T-helper 1 cell treated with Interleukin-12 subunit alpha and Interleukin-12 subunit beta and Interleukin-4 antibody, amounts not matched to agents 30 μg/mL and 1 μg/mL, for 36 hours (primary cell): ENCODE data around the gene SLC4A8.

Experiments used
- H3K27ac Mint-ChIP-seq: one replicate; pipeline ENCODE4 v1.8.0; 2021; ENCODE audit warnings: mild to moderate bottlenecking, mixed read lengths
- H3K27me3 Mint-ChIP-seq: one replicate; pipeline ENCODE4 v1.8.0; 2021; ENCODE audit warnings: low read depth, mixed read lengths
- H3K36me3 Mint-ChIP-seq: one replicate; pipeline ENCODE4 v1.8.0; 2021; ENCODE audit warnings: low read depth, mixed read lengths
- H3K4me1 Mint-ChIP-seq: one replicate; pipeline ENCODE4 v1.8.0; 2021; ENCODE audit warnings: low read depth, mixed read lengths
- H3K4me3 Mint-ChIP-seq: one replicate; pipeline ENCODE4 v1.8.0; 2021; ENCODE audit warnings: mild to moderate bottlenecking, moderate library complexity, mixed read lengths
- H3K9me3 Mint-ChIP-seq: one replicate; pipeline ENCODE4 v1.8.0; 2021; ENCODE audit warnings: mixed read lengths

SLC4A8 gene

DNA sequence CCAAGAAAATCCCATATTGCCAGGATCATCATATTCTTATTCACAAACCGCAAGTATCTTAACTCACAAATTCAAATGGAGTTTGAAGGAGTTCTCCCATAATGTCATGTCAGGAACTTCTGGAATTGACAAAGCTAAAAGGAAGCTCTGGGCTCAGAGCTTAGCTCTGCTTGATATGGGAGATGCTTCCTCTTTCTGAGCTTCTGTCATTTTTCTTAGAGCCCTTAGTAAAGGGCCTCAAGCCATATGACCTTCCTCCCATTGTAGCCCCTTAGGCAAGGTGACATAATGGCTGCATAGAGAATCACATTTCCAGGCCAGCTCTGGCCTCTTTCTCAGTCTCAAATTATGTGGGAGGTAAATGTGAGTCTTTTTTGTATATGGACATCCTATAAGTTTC lies 40.9 kb downstream of the SLC4A8 start:
- H3K36me3 Mint-ChIP-seq, result peaks cover 5% of the 10 kb centered on the region
- H3K9me3 Mint-ChIP-seq, result no peaks in the 10 kb centered on the region
- H3K27me3 Mint-ChIP-seq, result no peaks in the 10 kb centered on the region
- H3K27ac Mint-ChIP-seq, result no peak overlapping the region
- no peaks in the 10 kb centered on the region for H3K4me1 Mint-ChIP-seq
- no peak overlapping the region for H3K4me3 Mint-ChIP-seq

DNA sequence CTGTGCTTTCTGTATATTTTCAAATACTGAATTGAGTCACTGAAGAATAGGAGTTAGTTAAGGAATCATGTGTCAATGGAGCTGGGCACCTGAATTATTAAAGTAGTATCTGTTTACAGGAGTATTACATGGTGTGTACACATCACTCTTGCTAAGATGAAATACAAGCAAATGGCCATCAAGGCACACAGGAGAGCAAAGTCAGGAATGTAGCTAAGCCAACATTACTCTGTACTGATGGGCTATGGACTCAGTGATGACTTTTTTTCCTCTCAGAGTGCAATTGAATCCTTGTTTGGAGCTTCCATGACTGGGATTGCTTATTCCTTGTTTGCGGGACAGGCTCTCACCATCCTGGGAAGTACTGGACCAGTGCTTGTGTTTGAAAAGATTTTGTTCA lies 45.5 kb downstream of the SLC4A8 start:
- no peak overlapping the region for H3K27ac Mint-ChIP-seq
- H3K27me3 Mint-ChIP-seq, result no peaks in the 10 kb centered on the region
- no peak overlapping the region for H3K4me3 Mint-ChIP-seq
- H3K9me3 Mint-ChIP-seq, result no peaks in the 10 kb centered on the region
- H3K36me3 Mint-ChIP-seq, result peaks cover 10% of the 10 kb centered on the region
- no peaks in the 10 kb centered on the region for H3K4me1 Mint-ChIP-seq

GRCh38 chr12:51471111-51471864 lies 46.7 kb downstream of the SLC4A8 start:
- no peaks in the 10 kb centered on the region for H3K27me3 Mint-ChIP-seq
- no peak overlapping the region for H3K27ac Mint-ChIP-seq
- no peaks in the 10 kb centered on the region for H3K4me1 Mint-ChIP-seq
- H3K36me3 Mint-ChIP-seq, result peaks cover 10% of the 10 kb centered on the region
- no peaks in the 10 kb centered on the region for H3K9me3 Mint-ChIP-seq
- H3K4me3 Mint-ChIP-seq, result no peak overlapping the region

DNA sequence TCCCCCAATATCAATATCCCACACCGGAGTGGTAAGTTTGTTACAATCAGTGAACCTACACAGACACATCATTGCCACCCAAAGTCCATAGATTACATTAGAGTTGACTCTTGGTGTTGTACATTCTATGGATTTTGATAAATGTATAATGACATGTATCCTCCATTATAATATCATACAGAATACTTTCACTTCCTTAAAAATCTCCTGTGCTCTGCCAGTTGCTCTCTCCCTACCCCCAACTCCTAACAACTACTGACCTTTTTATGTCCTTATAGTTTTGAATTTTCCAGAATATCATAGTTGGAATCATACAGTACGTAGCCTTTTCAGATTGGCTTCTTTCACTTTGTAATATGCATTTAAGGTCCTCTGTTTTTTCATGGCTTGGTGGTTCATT lies 48.4 kb downstream of the SLC4A8 start:
- H3K36me3 Mint-ChIP-seq, result peaks cover 10% of the 10 kb centered on the region

DNA sequence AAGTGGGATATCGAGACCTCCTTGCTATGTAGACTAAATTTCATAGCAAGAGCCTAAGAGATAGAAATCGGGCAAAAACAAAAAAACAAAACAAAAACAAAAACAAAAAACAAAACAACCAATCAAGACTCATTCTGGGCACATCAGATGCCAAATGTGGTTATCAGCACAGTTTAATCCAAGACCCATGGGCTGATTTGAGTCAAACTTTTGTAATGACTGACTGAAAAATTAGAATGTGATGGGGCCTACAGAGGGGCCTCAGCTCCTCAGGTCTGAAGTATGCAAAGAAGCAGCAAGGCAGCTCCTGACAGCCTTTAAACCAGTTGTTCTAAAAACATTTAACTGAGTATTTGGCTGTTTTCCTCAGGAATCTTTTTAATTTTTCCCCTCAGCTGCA lies 49.3 kb downstream of the SLC4A8 start:
- Mint-ChIP-seq H3K4me1 (no peaks in the 10 kb centered on the region), H3K27ac (no peak overlapping the region), H3K9me3 (no peaks in the 10 kb centered on the region), H3K27me3 (no peaks in the 10 kb centered on the region), H3K36me3 (peaks cover 10% of the 10 kb centered on the region), H3K4me3 (no peak overlapping the region)

More for the DNA sequence above, 48.4 kb downstream of the SLC4A8 start:
- H3K9me3 Mint-ChIP-seq, result no peaks in the 10 kb centered on the region
- H3K27ac Mint-ChIP-seq, result no peak overlapping the region
- H3K4me1 Mint-ChIP-seq, result no peaks in the 10 kb centered on the region
- H3K4me3 Mint-ChIP-seq, result no peak overlapping the region
- H3K27me3 Mint-ChIP-seq, result no peaks in the 10 kb centered on the region

DNA sequence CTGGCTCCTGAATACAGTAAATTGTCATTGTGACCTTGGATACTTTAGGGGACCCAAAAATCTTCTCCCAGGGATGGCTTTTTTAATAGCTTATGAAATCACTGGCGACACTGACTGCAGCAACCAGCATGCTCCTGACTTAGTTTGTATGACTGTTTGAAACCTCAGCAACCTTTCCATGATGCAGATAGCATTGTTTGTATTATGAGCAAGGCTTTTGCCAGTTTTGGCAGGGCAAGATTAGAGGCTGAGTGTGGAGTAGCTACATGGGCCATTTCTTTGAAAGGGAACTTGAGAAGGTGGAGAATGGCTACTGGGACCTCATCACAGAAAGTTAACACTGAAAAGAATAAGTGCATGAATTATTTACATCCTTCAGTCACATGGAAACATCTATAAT lies 50.9 kb downstream of the SLC4A8 start:
- Mint-ChIP-seq H3K27ac (no peak overlapping the region), H3K9me3 (no peaks in the 10 kb centered on the region), H3K27me3 (no peaks in the 10 kb centered on the region), H3K36me3 (peaks cover 10% of the 10 kb centered on the region), H3K4me1 (peaks cover 1% of the 10 kb centered on the region), H3K4me3 (no peak overlapping the region)

DNA sequence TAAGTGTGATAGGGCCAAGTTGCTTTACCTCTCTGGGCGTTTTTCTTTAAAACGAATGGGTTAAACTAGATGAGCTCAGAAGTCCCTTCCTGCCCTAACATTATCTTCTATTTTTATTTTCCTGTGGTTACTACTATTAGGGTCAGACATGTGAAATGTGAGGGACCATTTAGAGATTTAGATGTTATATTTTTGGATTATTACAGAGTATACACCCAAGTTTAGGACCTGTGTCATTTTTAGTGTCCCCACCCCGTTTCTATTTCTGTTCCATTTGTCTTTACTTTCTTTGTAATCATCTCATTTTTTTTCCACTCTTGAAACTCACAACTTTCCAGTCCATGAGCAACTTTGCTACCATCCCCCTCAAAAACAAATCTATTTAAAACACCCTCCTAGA lies 56.3 kb downstream of the SLC4A8 start:
- H3K9me3 Mint-ChIP-seq, result no peaks in the 10 kb centered on the region
- no peak overlapping the region for H3K4me3 Mint-ChIP-seq
- H3K4me1 Mint-ChIP-seq, result peaks cover 37% of the 10 kb centered on the region
- peaks cover 8% of the 10 kb centered on the region for H3K36me3 Mint-ChIP-seq
- peak overlapping the region; percentile 52 for H3K27ac Mint-ChIP-seq
- no peaks in the 10 kb centered on the region for H3K27me3 Mint-ChIP-seq

DNA sequence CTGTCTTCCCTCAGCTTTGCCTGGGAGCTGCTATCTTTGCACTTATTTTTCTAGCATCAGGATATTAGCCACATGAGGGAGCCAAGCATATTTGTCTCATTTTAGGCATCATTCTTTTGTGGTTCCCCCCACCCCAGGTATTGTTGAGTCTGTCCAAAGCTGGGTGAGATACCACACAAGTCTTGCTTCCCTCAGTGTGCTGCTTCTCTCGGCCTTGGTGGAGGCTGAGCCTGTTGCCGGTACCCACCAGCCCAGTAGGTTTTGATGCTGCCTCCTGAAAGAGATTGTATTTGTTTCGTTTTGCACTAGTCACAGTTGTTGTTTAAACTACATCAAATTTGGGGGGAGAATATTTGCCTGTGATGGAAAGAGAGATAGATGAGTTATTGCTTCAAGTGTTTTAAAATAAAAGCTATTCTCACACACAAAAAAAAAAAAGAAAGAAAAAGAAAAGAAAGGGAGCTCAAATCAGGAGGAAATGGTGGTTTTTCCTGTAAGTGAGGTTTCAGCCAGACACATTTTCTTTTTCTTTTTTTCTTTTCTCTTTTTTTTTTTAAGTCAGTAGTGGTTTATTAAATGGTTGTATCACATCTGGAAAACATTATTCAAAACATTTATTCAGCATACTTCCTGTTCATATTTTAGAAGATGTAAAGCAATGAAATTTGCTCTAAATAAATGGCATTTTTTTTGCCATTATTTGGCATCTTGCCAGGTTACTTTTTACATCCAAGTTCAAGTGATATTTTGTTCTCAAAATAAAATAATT lies 58.5 kb downstream of the SLC4A8 start:
- Mint-ChIP-seq H3K4me3 (peak overlapping the region; percentile 79), H3K27ac (peak overlapping the region; percentile 93), H3K27me3 (no peaks in the 10 kb centered on the region), H3K9me3 (no peaks in the 10 kb centered on the region), H3K4me1 (peaks cover 37% of the 10 kb centered on the region), H3K36me3 (peaks cover 10% of the 10 kb centered on the region)

GRCh38 chr12:51484119-51484518 lies 59.5 kb downstream of the SLC4A8 start:
- no peaks in the 10 kb centered on the region for H3K27me3 Mint-ChIP-seq
- peaks cover 10% of the 10 kb centered on the region for H3K36me3 Mint-ChIP-seq
- H3K9me3 Mint-ChIP-seq, result no peaks in the 10 kb centered on the region
- peak overlapping the region; percentile 29 for H3K4me3 Mint-ChIP-seq
- peaks cover 37% of the 10 kb centered on the region for H3K4me1 Mint-ChIP-seq
- peak overlapping the region; percentile 83 for H3K27ac Mint-ChIP-seq

DNA sequence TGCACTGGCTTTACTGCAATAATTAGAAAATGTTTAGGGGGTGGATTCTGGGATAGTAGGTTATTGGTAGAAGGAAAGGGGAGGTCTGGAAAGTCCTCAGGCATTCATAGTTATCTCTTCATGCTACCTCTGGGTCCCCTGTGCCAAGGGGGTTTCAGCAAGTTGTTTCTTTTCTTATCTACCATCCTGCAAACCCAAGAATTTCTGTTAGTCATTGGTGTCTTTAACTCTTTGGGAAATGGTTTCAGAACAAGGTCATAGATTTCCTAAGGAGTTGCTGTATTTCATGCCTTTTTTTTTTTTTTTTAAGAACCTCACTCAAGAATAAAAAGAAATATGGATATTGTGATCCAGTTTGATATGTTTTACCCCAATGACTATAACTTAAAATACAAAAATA lies 63.6 kb downstream of the SLC4A8 start:
- H3K36me3 Mint-ChIP-seq, result peaks cover 10% of the 10 kb centered on the region
- peaks cover 4% of the 10 kb centered on the region for H3K27me3 Mint-ChIP-seq
- H3K4me3 Mint-ChIP-seq, result no peak overlapping the region
- peaks cover 19% of the 10 kb centered on the region for H3K4me1 Mint-ChIP-seq
- no peak overlapping the region for H3K27ac Mint-ChIP-seq
- H3K9me3 Mint-ChIP-seq, result no peaks in the 10 kb centered on the region

- Mint-ChIP-seq H3K9me3 (no peaks in the 10 kb centered on the region), H3K4me3 (no peak overlapping the region), H3K27me3 (peaks cover 4% of the 10 kb centered on the region), H3K36me3 (peaks cover 2% of the 10 kb centered on the region), H3K4me1 (no peaks in the 10 kb centered on the region), H3K27ac (no peak overlapping the region)
These were observed 68.7 kb downstream of the SLC4A8 start for GRCh38 chr12:51493281-51493680.

DNA sequence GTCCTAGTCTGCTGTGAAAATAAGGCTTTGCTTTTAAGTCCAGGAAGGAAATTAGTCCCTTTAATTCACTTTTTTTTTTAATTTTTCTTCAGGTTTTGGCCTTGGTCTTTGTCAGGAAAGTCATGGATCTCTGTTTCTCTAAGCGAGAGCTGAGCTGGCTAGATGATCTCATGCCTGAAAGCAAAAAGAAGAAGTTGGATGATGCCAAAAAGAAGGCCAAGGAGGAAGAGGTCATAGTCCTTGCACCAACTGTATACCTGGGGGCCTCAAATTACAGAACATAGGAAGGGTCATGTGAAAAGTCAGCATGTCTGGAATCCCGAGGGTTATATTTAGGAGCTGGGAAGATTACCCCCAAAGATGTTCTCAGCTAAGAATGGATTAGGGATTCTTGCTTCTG lies 72.3 kb downstream of the SLC4A8 start:
- H3K27me3 Mint-ChIP-seq, result peaks cover 9% of the 10 kb centered on the region
- H3K36me3 Mint-ChIP-seq, result peaks cover 2% of the 10 kb centered on the region
- H3K27ac Mint-ChIP-seq, result no peak overlapping the region
- H3K4me3 Mint-ChIP-seq, result no peak overlapping the region
- H3K9me3 Mint-ChIP-seq, result no peaks in the 10 kb centered on the region
- no peaks in the 10 kb centered on the region for H3K4me1 Mint-ChIP-seq

DNA sequence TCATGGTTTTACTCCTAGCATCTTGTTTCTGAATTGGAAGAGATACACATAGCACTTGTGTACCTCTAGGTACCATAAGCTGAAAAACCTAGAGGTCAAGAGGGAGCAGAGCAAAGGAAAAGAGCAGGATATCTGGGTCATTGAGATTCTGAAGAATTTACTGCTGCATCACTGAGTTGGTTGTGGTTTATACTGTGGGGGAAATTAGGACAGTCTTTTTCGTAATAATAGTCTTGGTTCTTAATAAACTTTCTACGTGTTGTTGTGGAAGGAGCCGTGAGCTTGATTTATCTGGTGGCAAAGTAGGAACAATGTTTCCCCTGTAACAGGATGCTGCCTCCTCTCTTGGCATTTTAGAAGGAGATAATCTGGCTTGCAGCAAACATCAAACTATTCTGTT lies 80.2 kb downstream of the SLC4A8 start:
- H3K27me3 Mint-ChIP-seq, result peaks cover 17% of the 10 kb centered on the region
- H3K9me3 Mint-ChIP-seq, result no peaks in the 10 kb centered on the region
- no peak overlapping the region for H3K4me3 Mint-ChIP-seq
- H3K27ac Mint-ChIP-seq, result no peak overlapping the region
- H3K4me1 Mint-ChIP-seq, result no peaks in the 10 kb centered on the region
- H3K36me3 Mint-ChIP-seq, result no peaks in the 10 kb centered on the region

DNA sequence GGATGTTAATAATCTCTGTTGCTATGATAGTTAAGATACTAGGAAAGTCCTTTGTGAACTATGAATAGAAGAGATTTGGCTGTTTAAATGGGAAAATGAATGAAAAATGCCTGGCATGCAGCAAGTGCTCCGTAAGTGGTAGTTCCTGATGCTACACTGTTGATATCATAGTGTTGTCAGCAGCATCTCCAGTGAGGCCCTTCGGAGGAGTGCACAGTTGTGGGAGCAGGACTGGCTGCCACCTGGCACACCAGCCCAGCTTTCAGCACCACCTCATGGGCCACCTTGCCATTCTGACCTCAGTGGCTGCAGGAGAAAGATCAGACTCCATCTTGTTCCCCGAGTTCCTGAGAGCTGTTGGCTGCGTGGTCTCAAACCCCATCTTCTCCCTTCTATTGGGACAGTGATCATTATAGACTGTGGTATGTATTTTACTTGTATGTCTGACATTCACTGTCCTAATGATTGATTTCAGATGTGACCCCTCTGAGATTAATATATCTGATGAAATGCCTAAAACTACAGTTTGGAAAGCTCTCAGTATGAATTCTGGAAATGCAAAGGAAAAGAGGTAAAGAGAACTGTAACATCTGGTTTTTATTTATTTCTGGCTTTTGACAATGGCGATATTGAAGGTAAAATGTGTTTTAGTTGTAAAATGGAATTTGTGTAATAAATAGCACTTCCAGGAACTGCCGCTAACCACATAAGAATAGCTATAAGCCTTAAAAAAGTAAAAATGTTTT lies 80.9 kb downstream of the SLC4A8 start:
- no peaks in the 10 kb centered on the region for H3K36me3 Mint-ChIP-seq
- no peaks in the 10 kb centered on the region for H3K4me1 Mint-ChIP-seq
- H3K9me3 Mint-ChIP-seq, result no peaks in the 10 kb centered on the region
- H3K27me3 Mint-ChIP-seq, result peaks cover 14% of the 10 kb centered on the region
- no peak overlapping the region for H3K27ac Mint-ChIP-seq
- H3K4me3 Mint-ChIP-seq, result no peak overlapping the region

GRCh38 chr12:51507178-51507577 lies 82.5 kb downstream of the SLC4A8 start:
- H3K9me3 Mint-ChIP-seq, result no peaks in the 10 kb centered on the region
- peaks cover 14% of the 10 kb centered on the region for H3K27me3 Mint-ChIP-seq
- H3K27ac Mint-ChIP-seq, result no peak overlapping the region
- no peak overlapping the region for H3K4me3 Mint-ChIP-seq
- no peaks in the 10 kb centered on the region for H3K36me3 Mint-ChIP-seq
- no peaks in the 10 kb centered on the region for H3K4me1 Mint-ChIP-seq
